AG08395 (cell line): ENCODE measurements around the gene PRDM16.

Source experiments
- DNase-seq: peaks from one replicate; pipeline ENCODE4 v3.0.0; 2012; ENCODE audit warnings: mixed read lengths, low spot score

The PRDM16 gene

GRCh38 chr1:3323021-3323795 lies 254.2 kb downstream of the PRDM16 start:
- no peak for DNase-seq

- DNase-seq: no peak
These were observed 255.0 kb downstream of the PRDM16 start for GRCh38 chr1:3323796-3324703.

GRCh38 chr1:3324704-3325535 lies 255.9 kb downstream of the PRDM16 start:
- no peak for DNase-seq

- DNase-seq: no peak
These were observed 257.7 kb downstream of the PRDM16 start for GRCh38 chr1:3326516-3327388.

GRCh38 chr1:3327389-3327702 lies 258.3 kb downstream of the PRDM16 start:
- no peak for DNase-seq

GRCh38 chr1:3327936-3328590 lies 259.1 kb downstream of the PRDM16 start:
- DNase-seq: no peak

- peak; percentile 25 for DNase-seq
These were observed 260.8 kb downstream of the PRDM16 start for GRCh38 chr1:3329640-3330281.

- no peak for DNase-seq
These were observed 261.8 kb downstream of the PRDM16 start for GRCh38 chr1:3330771-3331245.

- DNase-seq: no peak
These were observed 262.6 kb downstream of the PRDM16 start for GRCh38 chr1:3331564-3331963.

- no peak for DNase-seq
These were observed 263.0 kb downstream of the PRDM16 start for GRCh38 chr1:3332043-3332442.

GRCh38 chr1:3332662-3333061 lies 263.7 kb downstream of the PRDM16 start:
- no peak for DNase-seq

GRCh38 chr1:3333903-3334302 lies 264.9 kb downstream of the PRDM16 start:
- no peak for DNase-seq

- DNase-seq: no peak
These were observed 265.4 kb downstream of the PRDM16 start for GRCh38 chr1:3334366-3334765.

- no peak for DNase-seq
These were observed 267.0 kb downstream of the PRDM16 start for GRCh38 chr1:3335754-3336640.

- no peak for DNase-seq
These were observed 267.9 kb downstream of the PRDM16 start for GRCh38 chr1:3336641-3337630.

- DNase-seq: no peak
These were observed 269.1 kb downstream of the PRDM16 start for GRCh38 chr1:3337798-3338724.

- no peak for DNase-seq
These were observed 269.7 kb downstream of the PRDM16 start for GRCh38 chr1:3338725-3339070.
